ENCODE data around the gene SLC22A23. TPM values are rescaled to one million over a fixed set of nuclear protein-coding genes. Genes with fewer than 3 reads are reported as not detected.

SLC22A23 gene
- total RNA-seq, 8 experiments from 2014 or later, result 10.5 to 24.1 (median 13.2) TPM

- no peak for ATAC-seq (replicated peaks in 6 of 8)
- no peak overlapping the region for H3K4me3 ChIP-seq
- no peak overlapping the region for H3K27ac ChIP-seq
- H3K4me1 ChIP-seq (replicated peaks in 1 of 2), result peaks cover 0 to 12% of the 10 kb centered on the region in 2 donors
- 64 to 100% (median 93%) methylated on average over 1 to 9 of the region's 10 CpGs; no CpG with 5 or more reads in 1 of the 10 experiments for WGBS, 10 experiments
- in situ Hi-C loops (cut with MboI; ENCODE audit: low pct_unique_long_range_greater_than_20kb in 2 of 9, low sequenced_read_pairs in 9 of 9, unreplicated experiment in 9 of 9), result loop anchor here in 4 of 9 experiments (25.0 kb wide), 4 partner anchors 166 to 716 kb away; partner anchors contain the start of gene SLC22A23 (in 3 of the 4)
Measured at GRCh38 chr6:3296078-3296477, 160.8 kb downstream of the SLC22A23 start.

- peak in 6 of 8 experiments; percentile 42 to 86 (median 80) for ATAC-seq (replicated peaks in 6 of 8)
- H3K27ac ChIP-seq, result peak overlapping the region in 1 of 2 donors; percentile 20
- 29 to 87% (median 75%) methylated on average over 1 to 18 of the region's 29 CpGs; no CpG with 5 or more reads in 1 of the 10 experiments for WGBS, 10 experiments
- H3K4me1 ChIP-seq (replicated peaks in 1 of 2), result peaks cover 0 to 12% of the 10 kb centered on the region in 2 donors
- H3K4me3 ChIP-seq, result no peak overlapping the region
- in situ Hi-C loops (cut with MboI; ENCODE audit: low pct_unique_long_range_greater_than_20kb in 2 of 9, low sequenced_read_pairs in 9 of 9, unreplicated experiment in 9 of 9), result loop anchor here in 4 of 9 experiments (25.0 kb wide), 4 partner anchors 167 to 717 kb away; partner anchors contain the start of gene SLC22A23 (in 3 of the 4)
Measured at GRCh38 chr6:3294921-3295871, 161.7 kb downstream of the SLC22A23 start.

DNA sequence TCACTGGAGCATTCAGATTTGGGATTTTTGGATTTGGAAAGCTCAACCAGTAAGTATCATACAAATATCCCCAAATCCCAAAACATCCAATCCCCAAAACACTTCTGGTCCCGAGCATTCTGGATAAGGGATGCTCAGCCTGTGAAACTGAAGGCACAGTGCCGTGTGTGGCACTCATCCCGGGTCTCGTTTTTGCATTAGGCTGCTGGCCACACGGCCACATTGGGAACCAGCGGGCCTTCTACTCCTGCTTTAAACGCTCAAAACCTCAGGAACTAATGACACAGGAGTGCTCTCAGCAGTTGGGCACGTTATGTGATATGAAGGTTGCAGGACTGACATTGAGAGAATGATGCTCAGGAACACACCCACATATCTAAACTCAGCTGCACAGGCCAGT is 162.5 kb downstream of the SLC22A23 start:
- no peak for ATAC-seq (replicated peaks in 6 of 8)

GRCh38 chr6:3293271-3294155 is 163.3 kb downstream of the SLC22A23 start:
- Histone ChIP-seq H3K4me1 (replicated peaks in 1 of 2) (peaks cover 0 to 12% of the 10 kb centered on the region in 2 donors), H3K27ac (no peak overlapping the region), H3K4me3 (no peak overlapping the region)
- in situ Hi-C loops (cut with MboI; ENCODE audit: low pct_unique_long_range_greater_than_20kb in 2 of 9, low sequenced_read_pairs in 9 of 9, unreplicated experiment in 9 of 9), result loop anchor here in 4 of 9 experiments (25.0 kb wide), 4 partner anchors 169 to 719 kb away; partner anchors contain the start of gene SLC22A23 (in 3 of the 4)
- ATAC-seq (replicated peaks in 6 of 8), result no peak
- 68 to 91% (median 88%) methylated on average over 4 to 12 of the region's 26 CpGs; no CpG with 5 or more reads in 3 of the 10 experiments for WGBS, 10 experiments

More for the DNA sequence above, 162.5 kb downstream of the SLC22A23 start:
- no peak overlapping the region for H3K27ac ChIP-seq
- WGBS, 10 experiments, result 80 to 100% (median 87%) methylated on average over 2 to 8 of the region's 8 CpGs; no CpG with 5 or more reads in 3 of the 10 experiments
- H3K4me1 ChIP-seq (replicated peaks in 1 of 2), result peaks cover 0 to 12% of the 10 kb centered on the region in 2 donors
- H3K4me3 ChIP-seq, result no peak overlapping the region
- in situ Hi-C loops (cut with MboI; ENCODE audit: low pct_unique_long_range_greater_than_20kb in 2 of 9, low sequenced_read_pairs in 9 of 9, unreplicated experiment in 9 of 9), result loop anchor here in 4 of 9 experiments (25.0 kb wide), 4 partner anchors 168 to 718 kb away; partner anchors contain the start of gene SLC22A23 (in 3 of the 4)

DNA sequence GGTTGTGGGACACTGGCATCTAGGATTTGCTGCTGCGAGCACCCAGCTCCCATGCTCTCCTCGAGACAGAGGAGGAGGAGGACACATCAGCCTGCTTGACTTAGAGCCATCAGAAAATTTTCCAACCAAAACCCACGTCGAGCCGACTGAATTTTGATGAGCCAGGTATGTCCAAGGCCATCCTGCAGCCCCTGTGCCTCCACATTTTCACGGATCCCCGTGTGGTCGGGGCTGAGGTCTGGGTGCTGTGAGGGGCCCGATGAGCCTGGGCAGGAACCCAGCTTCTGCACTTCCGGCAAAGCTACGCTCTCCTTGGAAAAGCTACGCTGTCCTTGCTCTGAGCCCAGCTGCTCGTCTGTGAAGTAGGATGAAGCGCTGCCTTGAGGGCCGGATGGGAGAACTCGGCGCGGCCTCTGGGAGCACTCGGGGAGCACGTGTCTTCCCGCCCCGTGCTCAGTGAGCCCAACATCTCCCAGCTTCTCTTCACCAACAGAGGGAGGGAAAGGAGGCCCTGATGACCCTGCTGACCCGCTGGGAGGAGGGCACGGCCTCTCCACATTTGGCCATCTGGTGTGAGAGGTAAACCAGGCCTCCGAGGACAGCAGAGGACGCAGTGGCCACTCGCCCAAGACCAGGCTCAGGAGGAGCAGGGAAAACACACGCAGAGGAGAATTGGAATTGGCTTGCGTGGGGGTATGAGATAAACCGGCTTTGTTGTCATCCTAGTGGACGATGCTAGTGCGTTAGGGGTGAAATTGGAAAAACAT is 164.2 kb downstream of the SLC22A23 start:
- 80 to 100% (median 95%) methylated on average over 1 to 19 of the region's 32 CpGs; no CpG with 5 or more reads in 1 of the 10 experiments for WGBS, 10 experiments
- H3K4me1 ChIP-seq (replicated peaks in 1 of 2), result peaks cover 0 to 12% of the 10 kb centered on the region in 2 donors
- in situ Hi-C loops (cut with MboI; ENCODE audit: low pct_unique_long_range_greater_than_20kb in 2 of 9, low sequenced_read_pairs in 9 of 9, unreplicated experiment in 9 of 9), result loop anchor here in 4 of 9 experiments (25.0 kb wide), 4 partner anchors 170 to 720 kb away; partner anchors contain the start of gene SLC22A23 (in 3 of the 4)
- ATAC-seq (replicated peaks in 6 of 8), result no peak
- no peak overlapping the region for H3K4me3 ChIP-seq
- H3K27ac ChIP-seq, result no peak overlapping the region

DNA sequence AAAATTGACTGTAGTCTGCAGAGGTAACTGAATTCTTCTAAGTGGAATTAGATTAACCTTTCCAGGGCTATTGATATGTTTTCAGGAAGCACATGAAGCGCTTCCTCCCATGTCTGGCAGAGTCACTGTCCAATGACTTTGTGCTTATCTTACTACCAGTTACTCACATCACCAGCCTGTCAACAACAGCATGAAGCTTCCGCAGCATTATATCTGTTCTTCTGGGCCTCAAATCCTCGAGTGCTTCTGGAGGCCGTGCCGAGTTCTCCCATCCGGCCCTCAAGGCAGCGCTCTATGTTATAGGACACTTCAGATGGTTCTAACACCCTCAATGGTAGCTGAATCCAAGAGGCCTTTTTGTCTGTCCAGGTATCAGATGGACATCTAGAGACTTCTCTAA is 164.9 kb downstream of the SLC22A23 start:
- no peak for ATAC-seq (replicated peaks in 6 of 8)
- H3K4me1 ChIP-seq (replicated peaks in 1 of 2), result peaks cover 0 to 12% of the 10 kb centered on the region in 2 donors
- no peak overlapping the region for H3K27ac ChIP-seq
- 94 to 100% (median 97%) methylated on average over 1 to 7 of the region's 7 CpGs; no CpG with 5 or more reads in 3 of the 10 experiments for WGBS, 10 experiments
- in situ Hi-C loops (cut with MboI; ENCODE audit: low pct_unique_long_range_greater_than_20kb in 2 of 9, low sequenced_read_pairs in 9 of 9, unreplicated experiment in 9 of 9), result loop anchor here in 4 of 9 experiments (25.0 kb wide), 4 partner anchors 170 to 720 kb away; partner anchors contain the start of gene SLC22A23 (in 3 of the 4)
- H3K4me3 ChIP-seq, result no peak overlapping the region

DNA sequence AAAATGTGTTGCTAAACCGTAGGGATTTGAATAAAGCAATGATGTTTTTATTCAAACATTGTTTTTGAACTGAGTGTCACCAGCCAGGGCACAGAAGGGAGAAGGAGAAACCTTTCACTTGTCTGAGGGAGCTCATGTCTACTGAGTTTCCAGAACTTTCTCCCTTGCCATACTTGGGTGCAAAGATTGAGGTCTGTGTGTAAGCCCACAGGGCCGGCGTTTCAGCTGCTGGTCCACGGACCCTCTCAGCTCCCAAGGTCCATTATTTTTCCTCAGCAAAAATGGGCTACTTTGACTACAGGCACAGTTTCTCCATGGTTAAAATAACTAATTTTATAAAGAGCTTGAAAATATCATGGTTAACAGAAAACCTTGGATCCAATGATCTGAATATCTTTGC is 165.5 kb downstream of the SLC22A23 start:
- Histone ChIP-seq H3K4me3 (no peak overlapping the region), H3K4me1 (replicated peaks in 1 of 2) (peaks cover 0 to 12% of the 10 kb centered on the region in 2 donors), H3K27ac (no peak overlapping the region)
- no peak for ATAC-seq (replicated peaks in 6 of 8)
- WGBS, 10 experiments, result 85 to 100% (median 94%) methylated on average over 1 to 4 of the region's 4 CpGs; no CpG with 5 or more reads in 1 of the 10 experiments
- in situ Hi-C loops (cut with MboI; ENCODE audit: low pct_unique_long_range_greater_than_20kb in 2 of 9, low sequenced_read_pairs in 9 of 9, unreplicated experiment in 9 of 9), result loop anchor here in 4 of 9 experiments (25.0 kb wide), 4 partner anchors 171 to 721 kb away; partner anchors contain the start of gene SLC22A23 (in 3 of the 4)

DNA sequence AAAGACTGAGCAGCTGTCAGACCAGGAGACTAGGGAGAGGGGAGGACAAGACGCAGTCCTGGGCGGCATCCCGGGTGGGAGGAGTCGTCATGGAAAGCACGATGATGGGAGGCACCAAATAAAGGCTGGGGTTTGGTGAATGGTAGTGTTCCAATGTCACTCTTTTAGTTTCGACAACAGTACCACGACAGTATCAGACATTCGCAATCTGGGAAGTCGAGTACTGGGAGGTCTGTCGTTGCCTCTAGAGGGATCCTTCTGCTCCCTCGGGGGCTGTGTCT is 166.0 kb downstream of the SLC22A23 start:
- in situ Hi-C loops (cut with MboI; ENCODE audit: low pct_unique_long_range_greater_than_20kb in 2 of 9, low sequenced_read_pairs in 9 of 9, unreplicated experiment in 9 of 9), result loop anchor here in 4 of 9 experiments (25.0 kb wide), 4 partner anchors 171 to 721 kb away; partner anchors contain the start of gene SLC22A23 (in 3 of the 4)
- no peak for ATAC-seq (replicated peaks in 6 of 8)
- H3K27ac ChIP-seq, result no peak overlapping the region

DNA sequence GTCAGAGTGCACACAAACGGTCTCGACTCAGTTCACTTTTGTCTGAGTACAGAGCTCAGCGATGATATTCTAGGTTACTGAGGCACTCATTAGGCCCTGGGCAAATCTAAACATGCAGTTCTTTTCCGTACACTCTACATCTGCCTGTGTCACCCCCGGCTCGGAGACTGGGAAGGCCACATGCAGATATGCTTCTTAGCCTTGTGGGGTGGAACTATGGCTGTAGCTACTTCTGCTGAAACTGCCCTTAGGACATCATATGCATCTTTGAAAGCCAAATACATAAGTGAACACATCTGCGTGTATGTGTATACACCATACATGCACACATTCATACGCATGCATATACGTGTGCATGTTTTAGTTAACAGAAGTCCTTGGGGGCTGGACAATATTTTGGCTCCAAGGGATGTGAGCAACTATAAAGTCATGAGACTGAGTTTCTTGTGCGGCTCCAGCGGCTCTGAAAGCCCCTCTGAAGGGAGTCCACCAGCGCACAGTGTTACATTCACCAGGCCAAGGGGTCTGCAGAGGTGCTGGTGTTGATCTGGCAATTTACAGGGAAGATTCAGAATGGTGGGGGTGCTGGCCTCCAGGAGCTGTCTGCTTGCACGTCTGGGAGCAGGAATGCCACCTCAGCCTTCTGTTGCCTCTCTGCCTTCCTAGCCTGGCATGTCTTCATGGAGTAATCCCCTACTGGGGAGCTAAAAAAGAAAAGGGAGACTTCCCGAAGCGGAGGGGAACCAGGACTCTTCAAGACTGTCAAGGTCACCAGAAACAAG is 166.5 kb downstream of the SLC22A23 start:
- H3K4me3 ChIP-seq, result no peak overlapping the region
- WGBS, 10 experiments, result 60 to 100% (median 93%) methylated on average over 1 to 10 of the region's 15 CpGs; no CpG with 5 or more reads in 4 of the 10 experiments
- ATAC-seq (replicated peaks in 6 of 8), result peak in 3 of 8 experiments; percentile 72 to 95 (median 86)

More for the DNA sequence above, 166.0 kb downstream of the SLC22A23 start:
- H3K4me3 ChIP-seq, result no peak overlapping the region
- 60 to 100% (median 93%) methylated on average over 1 to 7 of the region's 11 CpGs; no CpG with 5 or more reads in 2 of the 10 experiments for WGBS, 10 experiments
- peaks cover 0 to 11% of the 10 kb centered on the region in 2 donors for H3K4me1 ChIP-seq (replicated peaks in 1 of 2)

DNA sequence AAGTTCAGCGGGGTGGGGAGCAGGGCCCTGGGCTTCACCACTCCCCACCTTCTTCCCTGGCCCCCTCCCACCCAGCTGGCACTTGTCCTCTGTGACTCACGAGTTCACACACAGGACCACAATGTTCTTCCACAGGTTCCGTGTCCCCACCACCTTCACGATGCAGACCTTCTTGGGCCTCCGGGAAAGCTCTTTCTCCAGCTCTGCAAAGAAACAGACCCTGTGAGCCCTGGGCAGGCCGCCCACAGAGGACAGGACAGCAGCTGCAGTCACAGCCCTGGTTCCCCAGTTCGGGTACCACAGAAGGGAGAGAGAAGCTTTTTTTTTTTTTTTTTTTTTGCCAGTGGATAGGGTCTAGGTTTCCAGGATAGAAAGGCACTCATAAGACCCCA is 167.2 kb downstream of the SLC22A23 start:
- in situ Hi-C loops (cut with MboI; ENCODE audit: low pct_unique_long_range_greater_than_20kb in 2 of 9, low sequenced_read_pairs in 9 of 9, unreplicated experiment in 9 of 9), result loop anchor here in 5 of 9 experiments (10.0 to 25.0 kb wide), 5 partner anchors 173 to 723 kb away; partner anchors contain the start of gene SLC22A23 (in 3 of the 5)
- 67 to 93% (median 87%) methylated on average over 2 to 4 of the region's 7 CpGs; no CpG with 5 or more reads in 6 of the 10 experiments for WGBS, 10 experiments

More for the DNA sequence above, 166.5 kb downstream of the SLC22A23 start:
- Histone ChIP-seq H3K27ac (no peak overlapping the region), H3K4me1 (replicated peaks in 1 of 2) (peaks cover 0 to 6% of the 10 kb centered on the region in 2 donors)
- in situ Hi-C loops (cut with MboI; ENCODE audit: low pct_unique_long_range_greater_than_20kb in 2 of 9, low sequenced_read_pairs in 9 of 9, unreplicated experiment in 9 of 9), result loop anchor here in 4 of 9 experiments (25.0 kb wide), 4 partner anchors 172 to 722 kb away; partner anchors contain the start of gene SLC22A23 (in 3 of the 4)

More for the DNA sequence above, 167.2 kb downstream of the SLC22A23 start:
- Histone ChIP-seq H3K4me1 (replicated peaks in 1 of 2) (no peaks in the 10 kb centered on the region), H3K4me3 (no peak overlapping the region), H3K27ac (no peak overlapping the region)
- no peak for ATAC-seq (replicated peaks in 6 of 8)
